ENCODE measurements around the gene NIPSNAP2. TPM values are rescaled to one million over a fixed set of nuclear protein-coding genes. Genes with fewer than 3 reads are reported as not detected.

The NIPSNAP2 gene
- total RNA-seq, 1 experiment from 2014 or later: 62.4 TPM

DNA sequence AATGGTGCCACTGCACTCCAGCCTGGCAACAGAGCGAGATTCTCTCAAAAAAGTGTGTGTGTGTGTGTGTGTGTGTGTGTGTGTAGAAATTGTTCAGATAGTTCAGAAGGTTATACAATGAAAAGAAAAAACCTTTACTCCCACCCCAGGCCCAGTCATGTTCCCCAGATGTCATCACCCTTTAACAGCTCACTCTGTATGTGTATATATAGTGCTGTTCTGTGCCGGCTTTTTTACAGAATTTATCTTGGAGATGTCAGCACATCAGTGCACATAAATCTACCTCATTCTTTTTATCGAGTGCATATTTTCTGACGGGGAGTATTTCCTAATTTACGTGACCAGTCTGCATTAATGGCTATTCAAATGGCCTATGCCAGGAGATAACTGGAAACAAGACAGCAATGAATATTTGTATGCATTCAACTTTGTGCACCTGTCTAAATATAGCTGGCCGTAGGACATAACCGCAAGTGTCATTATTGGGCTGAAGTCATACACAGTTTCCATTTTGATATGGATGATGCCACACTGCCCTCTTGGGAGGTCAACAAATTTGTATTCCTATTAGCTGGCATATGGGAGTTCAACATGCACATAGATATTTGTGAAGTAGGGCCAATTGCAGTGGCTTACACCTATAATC is 11.7 kb downstream of the NIPSNAP2 start:
- ATAC-seq: no peak; the same call in 1 of the 2 replicates
- H4K20me1 ChIP-seq (ENCODE audit: insufficient read depth): no peaks in the 10 kb centered on the region
- peaks cover 40% of the 10 kb centered on the region for H3K79me2 ChIP-seq (ENCODE audit: insufficient read depth, low read length)
- no peak overlapping the region for H3K4me2 ChIP-seq (ENCODE audit: low read length)
- CTCF ChIA-PET: no interaction called here
- H3K9me3 ChIP-seq (ENCODE audit: control insufficient read depth in 1 of 2, insufficient read depth in 1 of 2, low read depth in 1 of 2, low read length in 2 of 2): no peaks in the 10 kb centered on the region
- intact Hi-C loops (cut with micrococcal nuclease): no loop called here
- H3K27me3 ChIP-seq (ENCODE audit: insufficient read depth, low read length): no peaks in the 10 kb centered on the region
- RAD21 ChIA-PET (ENCODE audit: low non-redundant PET in 1 of 2, low total read pairs in 2 of 2, uncharacterized antibody in 2 of 2, unreplicated experiment in 2 of 2): no interaction called here
- H3K27ac ChIP-seq (ENCODE audit: low read depth, low read length): no peak overlapping the region
- H3K4me3 ChIP-seq (replicated peaks in 1 of 2; ENCODE audit: low read depth in 1 of 2, low read length in 2 of 2): no peak overlapping the region
- H3K4me1 ChIP-seq (ENCODE audit: control insufficient read depth in 1 of 2, insufficient read depth in 2 of 2, low read length in 2 of 2): no peaks in the 10 kb centered on the region
- DNase-seq (ENCODE audit: low read depth, low spot score): no peak
- no peaks in the 10 kb centered on the region for H3K9me2 ChIP-seq (ENCODE audit: insufficient read depth)
- no peak overlapping the region for H3K9ac ChIP-seq (ENCODE audit: low read length)
- no TSS peak for BruUV-seq (replicated peaks)
- H3K36me3 ChIP-seq (ENCODE audit: control insufficient read depth in 1 of 2, insufficient read depth in 2 of 2, low read length in 2 of 2): peaks cover 17% of the 10 kb centered on the region in 2 experiments; a peak in 3 of 4 replicates
- POLR2A ChIA-PET: no interaction called here
- no peak overlapping the region for H2AFZ ChIP-seq (ENCODE audit: low read depth, low read length, poor library complexity, severe bottlenecking)
- no peak for TF ChIP-seq EZH2 (IDR thresholded peaks at IDR 0.05)
- no peak for TF ChIP-seq SRF (IDR thresholded peaks at IDR 0.05; ENCODE audit: low read depth)
- TF ChIP-seq EZH2phosphoT487 (IDR thresholded peaks at IDR 0.05; ENCODE audit: borderline replicate concordance): no peak
- TF ChIP-seq CBX3 (IDR thresholded peaks at IDR 0.05; ENCODE audit: low read depth): no peak
- TF ChIP-seq, protein P1, sequence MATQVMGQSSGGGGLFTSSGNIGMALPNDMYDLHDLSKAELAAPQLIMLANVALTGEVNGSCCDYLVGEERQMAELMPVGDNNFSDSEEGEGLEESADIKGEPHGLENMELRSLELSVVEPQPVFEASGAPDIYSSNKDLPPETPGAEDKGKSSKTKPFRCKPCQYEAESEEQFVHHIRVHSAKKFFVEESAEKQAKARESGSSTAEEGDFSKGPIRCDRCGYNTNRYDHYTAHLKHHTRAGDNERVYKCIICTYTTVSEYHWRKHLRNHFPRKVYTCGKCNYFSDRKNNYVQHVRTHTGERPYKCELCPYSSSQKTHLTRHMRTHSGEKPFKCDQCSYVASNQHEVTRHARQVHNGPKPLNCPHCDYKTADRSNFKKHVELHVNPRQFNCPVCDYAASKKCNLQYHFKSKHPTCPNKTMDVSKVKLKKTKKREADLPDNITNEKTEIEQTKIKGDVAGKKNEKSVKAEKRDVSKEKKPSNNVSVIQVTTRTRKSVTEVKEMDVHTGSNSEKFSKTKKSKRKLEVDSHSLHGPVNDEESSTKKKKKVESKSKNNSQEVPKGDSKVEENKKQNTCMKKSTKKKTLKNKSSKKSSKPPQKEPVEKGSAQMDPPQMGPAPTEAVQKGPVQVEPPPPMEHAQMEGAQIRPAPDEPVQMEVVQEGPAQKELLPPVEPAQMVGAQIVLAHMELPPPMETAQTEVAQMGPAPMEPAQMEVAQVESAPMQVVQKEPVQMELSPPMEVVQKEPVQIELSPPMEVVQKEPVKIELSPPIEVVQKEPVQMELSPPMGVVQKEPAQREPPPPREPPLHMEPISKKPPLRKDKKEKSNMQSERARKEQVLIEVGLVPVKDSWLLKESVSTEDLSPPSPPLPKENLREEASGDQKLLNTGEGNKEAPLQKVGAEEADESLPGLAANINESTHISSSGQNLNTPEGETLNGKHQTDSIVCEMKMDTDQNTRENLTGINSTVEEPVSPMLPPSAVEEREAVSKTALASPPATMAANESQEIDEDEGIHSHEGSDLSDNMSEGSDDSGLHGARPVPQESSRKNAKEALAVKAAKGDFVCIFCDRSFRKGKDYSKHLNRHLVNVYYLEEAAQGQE (IDR thresholded peaks at IDR 0.05; ENCODE audit: low read depth): no peak
- no peak for TF ChIP-seq RAD21 (IDR thresholded peaks at IDR 0.05; ENCODE audit: low read depth)

DNA sequence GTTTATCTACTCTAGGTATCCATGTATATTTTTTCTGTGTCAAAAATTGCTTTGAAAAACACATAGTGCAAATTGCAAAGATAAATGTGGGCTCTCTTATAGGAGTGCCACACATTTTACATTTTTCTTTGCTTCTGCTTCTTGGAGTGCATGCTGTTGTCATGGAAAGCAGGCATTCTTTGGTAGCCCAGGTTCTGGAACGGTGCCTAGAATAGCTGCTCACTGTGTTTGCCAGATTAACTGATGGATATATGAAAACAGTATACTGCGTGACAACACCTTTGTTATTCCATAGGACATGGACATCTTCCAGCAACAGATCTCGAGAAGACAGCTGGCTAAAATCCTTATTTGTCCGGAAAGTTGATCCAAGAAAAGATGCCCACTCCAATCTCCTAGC is 13.4 kb downstream of the NIPSNAP2 start:
- H3K4me1 ChIP-seq (ENCODE audit: control insufficient read depth in 1 of 2, insufficient read depth in 2 of 2, low read length in 2 of 2): no peaks in the 10 kb centered on the region
- ChIA-PET POLR2A (no interaction called here), RAD21 (ENCODE audit: low non-redundant PET in 1 of 2, low total read pairs in 2 of 2, uncharacterized antibody in 2 of 2, unreplicated experiment in 2 of 2) (no interaction called here), CTCF (no interaction called here)
- ATAC-seq: no peak
- no peaks in the 10 kb centered on the region for H3K9me2 ChIP-seq (ENCODE audit: insufficient read depth)
- H3K4me3 ChIP-seq (replicated peaks in 1 of 2; ENCODE audit: low read depth in 1 of 2, low read length in 2 of 2): no peak overlapping the region
- no peaks in the 10 kb centered on the region for H4K20me1 ChIP-seq (ENCODE audit: insufficient read depth)
- H3K79me2 ChIP-seq (ENCODE audit: insufficient read depth, low read length): peaks cover 30% of the 10 kb centered on the region
- no TSS peak for BruUV-seq (replicated peaks)
- no peak overlapping the region for H2AFZ ChIP-seq (ENCODE audit: low read depth, low read length, poor library complexity, severe bottlenecking)
- DNase-seq (ENCODE audit: low read depth, low spot score): no peak
- intact Hi-C loops (cut with micrococcal nuclease): no loop called here
- H3K4me2 ChIP-seq (ENCODE audit: low read length): no peak overlapping the region
- no peak overlapping the region for H3K27ac ChIP-seq (ENCODE audit: low read depth, low read length)
- TF ChIP-seq YY1 (IDR thresholded peaks at IDR 0.05; ENCODE audit: extremely low read depth, insufficient replicate concordance, low read depth, low read length): no peak
- TF ChIP-seq, protein P2, sequence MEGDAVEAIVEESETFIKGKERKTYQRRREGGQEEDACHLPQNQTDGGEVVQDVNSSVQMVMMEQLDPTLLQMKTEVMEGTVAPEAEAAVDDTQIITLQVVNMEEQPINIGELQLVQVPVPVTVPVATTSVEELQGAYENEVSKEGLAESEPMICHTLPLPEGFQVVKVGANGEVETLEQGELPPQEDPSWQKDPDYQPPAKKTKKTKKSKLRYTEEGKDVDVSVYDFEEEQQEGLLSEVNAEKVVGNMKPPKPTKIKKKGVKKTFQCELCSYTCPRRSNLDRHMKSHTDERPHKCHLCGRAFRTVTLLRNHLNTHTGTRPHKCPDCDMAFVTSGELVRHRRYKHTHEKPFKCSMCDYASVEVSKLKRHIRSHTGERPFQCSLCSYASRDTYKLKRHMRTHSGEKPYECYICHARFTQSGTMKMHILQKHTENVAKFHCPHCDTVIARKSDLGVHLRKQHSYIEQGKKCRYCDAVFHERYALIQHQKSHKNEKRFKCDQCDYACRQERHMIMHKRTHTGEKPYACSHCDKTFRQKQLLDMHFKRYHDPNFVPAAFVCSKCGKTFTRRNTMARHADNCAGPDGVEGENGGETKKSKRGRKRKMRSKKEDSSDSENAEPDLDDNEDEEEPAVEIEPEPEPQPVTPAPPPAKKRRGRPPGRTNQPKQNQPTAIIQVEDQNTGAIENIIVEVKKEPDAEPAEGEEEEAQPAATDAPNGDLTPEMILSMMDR (IDR thresholded peaks at IDR 0.05 in 2 of 3, conservative IDR thresholded peaks at IDR 0.05 in 1 of 3; ENCODE audit: borderline replicate concordance in 1 of 3, insufficient read depth in 1 of 3, low read depth in 2 of 3, low read length in 2 of 3): no peak
- TF ChIP-seq, protein P3, sequence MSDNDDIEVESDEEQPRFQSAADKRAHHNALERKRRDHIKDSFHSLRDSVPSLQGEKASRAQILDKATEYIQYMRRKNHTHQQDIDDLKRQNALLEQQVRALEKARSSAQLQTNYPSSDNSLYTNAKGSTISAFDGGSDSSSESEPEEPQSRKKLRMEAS (IDR thresholded peaks at IDR 0.05): no peak
- no peaks in the 10 kb centered on the region for H3K27me3 ChIP-seq (ENCODE audit: insufficient read depth, low read length)
- H3K9me3 ChIP-seq (ENCODE audit: control insufficient read depth in 1 of 2, insufficient read depth in 1 of 2, low read depth in 1 of 2, low read length in 2 of 2): no peaks in the 10 kb centered on the region
- H3K36me3 ChIP-seq (ENCODE audit: control insufficient read depth in 1 of 2, insufficient read depth in 2 of 2, low read length in 2 of 2): peaks cover 17 to 24% of the 10 kb centered on the region in 2 experiments; a peak in 3 of 4 replicates
- no peak overlapping the region for H3K9ac ChIP-seq (ENCODE audit: low read length)

Data from HCT116 (cell line).